Hematopoietic multipotent progenitor cell treated with erythropoietin and hydrocortisone succinate and interleukin-3 and kit ligand, for 4 days (in vitro differentiated cells): Measurements from ENCODE around the gene ZBTB7B.

ENCODE experiments used
- DNase-seq: peaks from one replicate; pipeline ENCODE4 v3.0.0-alpha.2; 2015

Gene ZBTB7B

DNA sequence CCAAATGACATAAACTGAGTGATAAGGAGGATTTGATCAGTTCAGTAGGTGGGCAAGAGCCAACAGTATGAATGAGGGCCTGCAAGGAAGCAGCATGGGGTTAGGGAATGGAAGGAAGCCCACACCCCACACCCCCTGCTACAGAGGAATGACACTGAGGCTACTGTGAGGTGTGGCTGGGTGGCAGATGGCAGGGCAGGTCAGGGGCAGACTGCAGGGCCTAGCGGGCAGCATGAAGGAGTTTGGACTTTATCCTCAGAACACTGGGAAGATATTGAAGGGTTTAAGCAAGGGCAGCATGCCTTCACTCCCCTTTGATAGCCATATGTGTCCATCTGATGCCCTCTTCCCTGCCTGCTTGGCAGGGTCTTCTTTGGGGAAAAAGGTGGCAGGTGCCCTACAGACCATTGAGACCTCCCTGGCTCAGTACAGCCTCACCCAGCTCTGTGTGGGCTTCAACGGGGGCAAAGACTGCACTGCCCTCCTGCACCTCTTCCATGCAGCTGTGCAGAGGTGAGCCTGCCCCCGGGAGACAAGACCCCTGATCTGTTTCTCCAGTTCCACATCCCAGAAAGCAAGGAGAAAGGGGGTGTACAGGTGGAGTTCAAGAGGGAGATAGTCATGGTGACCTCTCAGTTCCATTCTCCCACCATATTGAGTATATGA, 13.3 kb upstream of the ZBTB7B start:
- DNase-seq, result no peak

DNA sequence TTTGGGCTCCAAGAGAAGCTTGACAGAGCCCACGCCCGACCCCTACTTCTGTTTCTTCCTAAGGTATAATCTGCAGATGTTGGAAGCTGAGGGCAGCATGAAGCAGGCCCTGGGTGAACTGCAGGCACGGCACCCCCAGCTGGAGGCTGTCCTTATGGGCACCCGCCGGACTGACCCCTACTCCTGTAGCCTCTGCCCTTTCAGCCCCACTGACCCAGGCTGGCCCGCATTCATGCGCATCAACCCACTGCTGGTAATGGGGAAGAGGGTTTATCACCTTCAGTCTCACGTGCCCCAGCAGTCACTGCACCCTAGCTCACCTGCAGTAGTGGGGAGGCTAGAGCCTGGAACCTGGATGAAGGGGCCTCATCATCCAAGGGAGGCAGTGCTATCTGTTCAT, 12.3 kb upstream of the ZBTB7B start:
- no peak for DNase-seq

DNA sequence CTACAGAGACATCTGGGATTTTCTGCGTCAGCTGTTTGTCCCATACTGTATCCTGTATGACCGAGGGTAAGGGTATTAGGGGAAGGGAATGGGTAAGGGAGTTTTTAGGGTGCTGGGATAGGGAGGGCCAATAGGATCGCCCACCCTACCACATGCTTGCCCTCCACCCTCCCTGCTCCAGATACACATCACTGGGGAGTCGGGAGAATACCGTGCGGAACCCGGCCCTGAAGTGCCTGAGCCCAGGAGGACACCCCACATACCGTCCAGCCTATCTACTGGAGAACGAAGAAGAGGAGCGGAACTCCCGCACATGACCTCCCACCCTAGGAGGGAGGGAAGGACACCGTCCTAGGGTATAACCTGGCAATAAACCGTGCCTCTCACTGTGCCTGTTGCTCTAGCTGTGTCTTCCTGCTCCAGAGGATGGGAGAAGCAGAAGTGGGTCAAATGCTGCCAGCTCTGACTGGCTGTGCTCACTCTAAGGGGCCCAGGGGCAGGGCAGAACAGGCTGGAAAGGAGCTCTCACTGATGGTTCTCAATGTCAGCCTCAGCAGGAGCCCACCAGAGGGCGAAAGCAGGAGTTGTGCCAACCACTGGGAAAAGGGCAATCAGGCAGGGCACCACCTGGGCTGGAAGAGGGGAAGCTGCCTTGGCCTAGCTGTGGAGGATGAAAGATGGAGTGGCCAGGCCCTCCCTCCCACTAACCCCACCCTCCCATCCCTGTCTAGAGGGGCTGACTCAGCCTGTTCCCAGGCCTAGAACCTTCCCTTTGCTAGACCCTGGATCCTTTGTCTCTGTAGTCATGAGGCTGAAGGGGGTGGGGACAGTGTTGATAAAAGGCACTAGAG, 9.7 kb upstream of the ZBTB7B start:
- DNase-seq, result peak; percentile 64

DNA sequence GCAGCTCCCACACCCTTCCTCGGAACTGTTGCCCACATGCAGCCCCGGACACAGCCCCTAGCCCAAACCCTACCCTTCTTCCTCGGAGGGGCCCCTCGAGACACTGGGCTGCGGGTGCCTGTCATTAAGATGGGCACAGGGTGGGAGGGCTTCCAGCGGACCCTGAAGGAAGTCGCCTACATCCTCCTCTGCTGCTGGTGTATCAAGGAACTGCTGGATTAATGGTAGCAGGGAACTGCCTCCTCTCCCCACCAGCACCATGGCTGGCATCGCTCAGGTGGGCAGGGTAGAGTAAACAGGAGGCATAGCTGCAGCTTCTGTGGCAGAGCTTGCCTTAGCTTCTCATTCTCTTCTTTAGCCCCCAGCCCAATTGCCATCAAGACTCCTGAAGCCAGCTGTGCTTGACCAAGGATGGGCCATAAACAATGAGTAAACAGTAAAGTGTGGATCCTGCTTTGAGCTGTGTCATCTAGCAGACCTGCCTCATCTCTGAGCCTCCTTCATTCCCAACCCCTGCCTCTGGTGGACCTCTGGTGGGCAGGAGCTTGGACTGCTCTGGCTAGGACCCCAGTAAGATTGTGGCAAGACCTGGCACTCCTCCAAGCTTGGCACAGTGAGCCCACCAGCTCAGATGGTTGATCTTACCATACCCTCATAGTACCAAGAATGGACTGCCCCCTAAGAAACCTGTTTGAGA, 8.9 kb upstream of the ZBTB7B start, which contains the start of gene LENEP:
Gene LENEP (plus strand): TSS at position 15 of the 697 bp plus-strand sequence. CDS start 22 bp downstream, at position 37.
- no peak for DNase-seq

DNA sequence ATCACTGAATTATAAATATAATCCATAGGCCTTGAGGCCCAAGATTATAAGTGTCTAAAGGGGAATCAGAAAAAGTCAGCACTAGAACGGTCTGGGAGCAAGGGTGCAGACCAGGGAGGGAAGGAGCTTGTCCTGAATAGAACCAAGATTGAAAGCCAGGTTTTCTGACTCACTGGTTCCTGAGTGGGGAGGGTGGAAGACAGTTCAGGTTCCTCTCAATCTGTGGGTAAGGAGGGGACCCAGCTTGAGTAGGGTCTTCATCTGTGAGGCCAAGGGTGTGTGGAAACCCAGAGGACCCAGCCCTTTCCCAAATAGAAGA, 8.4 kb upstream of the ZBTB7B start:
- DNase-seq, result no peak

DNA sequence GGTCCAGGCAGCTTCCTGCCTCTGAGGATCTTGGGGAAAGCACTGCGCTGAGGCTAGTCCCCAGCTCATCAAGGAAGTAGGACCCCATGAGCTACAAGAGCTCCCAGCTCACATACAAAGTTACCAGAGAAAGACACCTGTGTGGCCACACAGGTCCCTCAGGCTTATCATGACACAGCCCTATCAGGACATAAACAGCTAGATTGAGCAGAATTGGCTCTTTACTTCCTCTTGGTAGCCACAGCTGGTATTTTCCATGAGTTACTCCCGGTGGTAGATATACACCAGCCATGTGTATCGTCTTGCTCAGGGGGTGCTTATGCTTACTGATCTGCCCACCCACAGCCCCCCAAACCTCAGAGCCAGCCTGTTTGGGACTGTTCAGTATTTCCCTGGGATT, 8.0 kb upstream of the ZBTB7B start:
- peak; percentile 52 for DNase-seq

DNA sequence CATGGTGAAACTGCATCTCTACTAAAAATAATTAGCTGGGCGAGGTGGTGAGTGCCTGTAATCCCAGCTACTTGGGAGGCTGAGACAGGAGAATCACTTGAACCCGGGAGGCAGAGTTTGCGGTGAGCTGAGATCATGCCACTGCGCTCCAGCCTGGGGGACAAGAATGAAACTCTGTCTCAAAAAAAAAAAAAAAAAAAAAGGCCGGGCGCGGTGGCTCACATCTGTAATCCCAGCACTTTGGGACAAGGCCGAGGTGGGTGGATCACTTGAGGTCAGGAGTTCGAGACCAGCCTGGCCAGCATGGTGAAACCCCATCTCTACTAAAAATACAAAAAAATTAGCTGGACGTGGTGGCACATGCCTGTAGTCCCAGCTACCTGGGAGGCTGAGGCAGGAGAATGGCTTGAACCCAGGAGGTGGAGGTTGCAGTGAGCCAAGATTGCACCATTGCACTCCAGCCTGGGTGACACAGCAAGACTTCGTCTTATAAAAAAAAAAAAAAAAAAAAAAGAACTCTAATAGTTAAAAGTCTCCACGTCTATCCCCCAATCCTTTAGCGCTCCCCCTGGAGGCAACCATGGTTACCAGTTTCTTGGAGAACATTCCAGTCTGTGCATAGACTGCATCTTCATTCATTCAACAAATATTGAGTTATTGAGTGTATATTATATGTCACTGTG, 7.2 kb upstream of the ZBTB7B start:
- DNase-seq, result peak; percentile 83

DNA sequence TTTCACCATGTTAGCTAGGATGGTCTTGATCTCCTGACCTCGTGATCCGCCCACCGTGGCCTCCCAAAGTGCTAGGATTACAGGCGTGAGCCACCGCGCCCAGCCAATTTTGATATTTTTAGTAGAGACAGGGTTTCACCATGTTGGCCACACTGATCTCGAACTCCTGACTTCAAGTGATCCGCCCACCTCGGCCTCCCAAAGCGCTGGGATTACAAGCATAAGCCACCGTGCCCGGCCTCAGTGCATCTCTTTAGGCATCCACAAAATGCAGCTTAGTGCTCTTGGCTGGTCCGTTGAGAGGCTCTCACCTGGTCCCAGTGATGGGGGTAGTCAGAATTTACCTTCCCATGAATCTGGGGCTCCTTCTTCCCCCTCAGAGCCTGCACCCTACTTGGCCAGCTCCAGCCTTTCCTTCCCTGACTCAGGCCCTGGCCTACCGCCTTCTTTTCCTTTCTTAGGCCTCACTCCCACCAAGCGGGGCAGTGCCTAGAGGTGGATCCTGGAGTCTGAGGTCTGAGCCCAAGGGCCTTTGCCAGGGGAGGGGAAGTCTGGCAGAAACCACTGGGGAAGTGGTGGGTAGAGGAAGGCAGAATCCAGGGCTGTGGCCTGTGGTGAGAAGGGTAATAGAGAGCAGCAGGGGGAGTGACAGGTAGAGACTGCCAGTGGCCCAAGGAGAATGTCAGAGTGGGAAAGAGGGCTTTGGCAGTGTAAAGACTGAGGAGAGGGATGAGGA, 5.5 kb upstream of the ZBTB7B start:
- peak; percentile 61 for DNase-seq

DNA sequence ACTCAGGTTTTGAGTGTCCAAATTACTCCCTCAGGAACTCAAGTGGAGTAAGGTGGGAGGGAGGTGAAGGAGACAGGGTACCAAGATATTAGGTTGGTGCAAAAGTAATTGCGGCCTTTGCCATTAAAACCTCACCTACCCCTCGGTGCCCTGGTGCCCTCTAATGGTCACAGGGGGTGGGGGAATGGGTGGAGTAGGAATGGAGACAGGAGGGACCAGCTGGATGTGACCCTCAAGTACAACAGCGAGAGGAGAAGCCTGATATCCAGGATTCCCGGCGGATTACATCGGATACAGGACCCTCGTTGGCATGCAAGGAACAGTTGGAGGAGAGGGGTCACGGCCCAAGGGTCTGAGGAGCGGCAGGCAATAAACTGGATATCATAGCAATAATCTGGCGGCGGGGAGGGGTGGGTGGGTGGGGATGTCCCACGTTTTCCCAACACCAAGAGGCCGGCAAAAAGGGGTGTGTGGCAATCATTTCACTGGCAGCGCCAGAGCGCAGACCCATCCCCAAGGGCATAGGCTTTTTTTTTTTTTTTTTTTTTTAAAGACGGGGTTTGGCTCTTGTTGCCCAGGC, 4.3 kb upstream of the ZBTB7B start:
- DNase-seq, result peak; percentile 65

DNA sequence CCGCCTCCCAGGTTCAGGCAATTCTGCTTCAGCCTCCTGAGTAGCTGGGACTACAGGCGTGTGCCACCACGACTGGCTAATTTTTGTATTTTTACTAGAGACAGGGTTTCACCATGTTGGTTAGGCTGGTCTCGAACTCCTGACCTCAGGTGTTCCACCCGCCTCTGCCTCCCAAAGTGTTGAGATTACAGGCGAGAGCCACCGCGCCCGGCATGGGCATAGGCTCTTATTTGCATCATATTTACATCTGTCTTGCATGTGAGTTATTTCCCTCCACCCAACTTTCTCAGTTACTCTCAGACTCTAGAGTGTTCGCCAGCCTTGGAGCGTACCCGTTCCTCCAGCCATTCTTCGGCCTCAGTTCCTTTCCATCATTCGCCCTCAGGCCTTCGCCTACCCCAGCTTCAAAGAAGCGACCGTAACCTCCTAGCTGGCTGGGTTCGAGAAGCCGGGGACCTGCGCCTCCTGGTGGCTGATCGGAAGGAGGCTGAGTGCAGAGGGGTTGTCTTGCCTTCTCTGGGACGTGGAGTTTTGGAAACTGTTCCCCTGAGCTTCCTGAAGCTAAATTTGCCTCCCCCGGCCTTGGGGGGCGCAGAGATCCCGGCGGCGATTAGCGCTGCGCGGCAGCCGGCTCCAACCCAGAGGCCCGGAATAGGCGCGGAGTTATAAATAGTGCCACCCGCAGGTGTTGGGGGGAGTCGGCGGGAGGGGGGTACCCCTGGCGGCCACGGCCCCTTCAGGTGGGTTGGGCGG, 3.6 kb upstream of the ZBTB7B start:
- peak; percentile 92 for DNase-seq

DNA sequence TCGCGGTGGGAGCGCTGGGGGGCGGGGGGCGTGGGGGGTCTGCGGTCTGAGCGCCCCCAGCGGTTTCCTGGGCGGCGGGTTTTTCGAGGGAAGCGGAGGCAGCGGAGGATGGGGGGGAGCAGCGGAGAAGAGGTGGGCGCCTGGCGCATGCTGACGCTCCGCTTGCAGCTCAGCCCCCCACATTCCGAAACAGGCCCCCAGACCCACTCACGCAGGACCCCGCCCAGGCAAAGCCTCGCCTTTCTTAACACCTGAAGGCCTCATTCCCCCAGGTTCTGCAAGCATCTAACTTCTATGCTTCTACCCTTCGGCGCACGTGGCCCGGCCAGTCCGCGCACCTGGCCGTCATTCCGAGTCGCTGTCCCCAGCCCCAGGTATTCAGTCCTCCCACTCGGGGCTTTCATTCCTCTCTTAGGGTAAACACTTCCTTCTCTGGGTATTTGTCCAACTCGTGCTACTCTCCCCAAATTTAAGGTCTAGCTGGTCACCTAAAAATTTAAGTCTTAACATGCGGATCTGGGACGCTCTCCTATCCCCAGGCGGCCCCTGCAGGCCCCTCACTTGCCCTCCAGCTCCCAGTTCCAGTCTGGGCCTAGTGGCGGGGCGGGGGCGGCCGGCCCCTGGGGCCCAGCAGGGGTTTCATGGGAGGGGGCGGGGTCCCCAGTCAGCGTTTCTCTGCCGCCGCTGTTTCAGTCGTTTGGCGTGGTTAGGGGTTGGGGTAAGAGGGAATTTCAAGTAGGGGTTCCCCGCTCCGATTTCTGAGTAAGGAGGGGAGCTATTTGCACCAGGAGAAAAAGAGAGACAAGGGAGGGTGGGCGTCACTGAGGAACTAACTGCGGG, 2.8 kb upstream of the ZBTB7B start:
- DNase-seq, result peak; percentile 61

DNA sequence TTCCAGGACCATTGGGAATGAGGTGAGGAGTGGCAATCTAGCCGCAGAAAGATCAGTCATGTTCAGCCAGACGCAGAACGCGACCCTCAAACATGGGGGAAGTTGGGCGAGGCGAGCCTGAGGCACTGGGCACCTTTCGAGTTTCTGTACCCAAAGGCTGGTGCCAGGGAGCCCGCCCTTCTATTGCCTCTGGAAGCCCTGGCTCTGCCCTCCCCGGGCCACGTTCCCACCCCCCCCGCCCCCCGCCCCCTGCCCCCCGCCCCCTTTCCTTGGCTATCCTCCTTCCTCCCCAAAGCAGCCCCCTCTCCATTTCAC, 2.2 kb upstream of the ZBTB7B start:
- DNase-seq, result no peak

DNA sequence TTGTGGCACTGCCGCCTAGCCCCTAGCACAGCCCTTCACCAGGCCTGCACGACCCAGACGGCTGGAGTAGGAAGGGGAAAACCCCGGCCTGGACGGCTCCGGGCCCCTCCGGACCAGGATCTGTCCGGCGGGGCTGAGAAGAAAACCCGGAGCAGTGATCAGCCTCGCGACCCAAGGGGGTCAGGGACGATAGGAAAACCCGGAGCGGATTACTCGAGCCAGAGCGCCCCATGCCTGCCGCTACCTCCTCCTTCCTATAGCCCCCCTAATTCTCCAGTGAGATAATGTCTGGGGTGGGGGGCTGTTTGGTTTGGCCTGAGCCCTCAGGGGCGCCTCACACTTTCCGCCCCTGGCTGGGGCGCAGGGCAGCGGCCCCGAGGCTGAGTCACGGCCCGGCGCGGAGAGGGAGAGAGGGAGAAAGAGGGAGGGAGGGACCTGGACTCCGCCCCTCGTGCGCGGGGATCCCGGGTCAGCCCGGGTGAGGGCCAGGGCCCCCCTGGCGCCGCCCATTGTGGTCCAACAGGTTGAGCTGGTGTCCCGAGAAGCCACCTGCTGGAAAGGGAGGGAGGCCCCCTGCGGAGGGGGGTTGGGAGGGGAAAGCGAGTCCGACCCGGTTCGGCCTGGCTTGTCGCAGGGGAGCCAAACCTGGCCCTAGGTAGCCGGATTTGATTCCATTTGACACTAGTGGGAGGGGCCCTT, 1.7 kb upstream of the ZBTB7B start:
- peak; percentile 94 for DNase-seq

DNA sequence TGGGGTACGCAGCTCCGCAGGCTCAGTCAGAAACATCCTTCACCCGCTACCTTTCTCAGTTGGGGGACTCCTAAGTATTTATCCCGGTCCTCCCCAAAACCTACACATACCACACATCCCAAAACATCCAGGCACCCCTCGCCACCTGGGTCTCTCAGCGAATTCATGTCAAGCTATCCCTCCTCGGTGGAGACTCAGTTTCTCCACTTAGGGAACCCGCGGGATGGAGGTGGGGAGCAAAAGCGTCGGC, 1.3 kb upstream of the ZBTB7B start:
- no peak for DNase-seq

DNA sequence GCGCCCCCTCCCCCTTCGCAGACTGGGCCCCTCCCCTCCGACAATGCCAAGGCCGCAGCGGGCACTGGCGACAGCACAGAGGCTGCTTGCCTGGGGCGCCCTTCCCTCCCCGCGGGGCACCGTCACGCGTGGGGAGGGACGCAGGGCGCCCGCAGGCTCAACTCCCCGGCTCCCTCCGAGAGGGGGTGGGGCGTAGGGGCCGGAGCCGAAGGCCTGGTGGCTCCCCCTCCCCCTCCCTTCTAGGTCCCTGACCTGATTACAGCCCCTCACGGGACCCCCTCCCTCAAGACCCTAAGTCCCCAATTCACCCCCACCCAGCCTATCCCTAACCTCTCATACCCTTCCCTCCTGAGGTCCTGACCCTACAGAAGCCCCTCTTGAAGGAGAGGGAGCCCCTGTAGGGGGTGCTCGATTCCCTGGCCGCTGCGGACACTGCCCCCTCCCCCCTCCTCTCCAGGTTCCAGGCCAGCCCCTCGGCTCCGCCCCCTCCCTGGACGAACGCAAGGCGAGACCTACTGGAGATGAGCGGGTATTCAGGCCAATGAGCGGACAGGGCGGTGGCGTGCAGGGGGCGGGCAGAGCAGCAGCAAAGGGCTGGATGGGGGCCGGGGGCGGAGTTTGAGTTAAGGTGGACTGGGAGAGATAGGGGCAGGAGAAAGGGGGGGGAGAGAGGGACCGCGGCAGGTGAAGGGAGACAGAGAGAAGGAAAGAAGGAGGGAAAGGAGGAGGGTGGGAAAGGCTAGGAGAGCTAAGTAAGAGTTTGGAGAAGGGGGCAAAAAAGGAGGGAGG, 733 bp upstream of the ZBTB7B start:
- peak; percentile 100 for DNase-seq

DNA sequence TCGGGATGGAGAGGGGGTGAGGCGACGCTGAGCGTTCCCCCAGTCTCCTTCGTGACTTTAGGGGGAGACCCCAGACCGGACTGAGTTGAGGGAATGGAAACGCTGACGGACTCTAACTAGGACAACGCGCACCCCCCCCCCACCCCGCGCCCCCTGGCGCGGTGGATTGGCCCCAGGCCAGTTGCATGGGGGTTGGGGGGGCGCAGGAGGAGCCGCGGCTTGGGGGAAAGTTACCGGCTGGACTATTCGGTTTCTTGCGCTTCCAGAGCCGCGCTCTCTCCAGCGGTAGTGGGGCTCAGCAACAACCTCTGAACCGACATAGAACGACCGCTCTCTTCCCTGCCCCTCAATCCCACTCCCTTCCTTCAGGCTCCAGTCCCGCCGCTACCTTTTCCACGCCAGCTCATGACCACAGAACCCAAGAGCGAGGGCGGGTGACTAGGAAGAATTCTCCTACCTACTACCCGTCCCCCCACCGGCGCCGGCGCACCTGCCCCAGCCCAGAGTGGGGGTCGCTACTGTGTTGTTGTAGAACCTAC, 694 bp downstream of the ZBTB7B start:
- peak; percentile 49 for DNase-seq

DNA sequence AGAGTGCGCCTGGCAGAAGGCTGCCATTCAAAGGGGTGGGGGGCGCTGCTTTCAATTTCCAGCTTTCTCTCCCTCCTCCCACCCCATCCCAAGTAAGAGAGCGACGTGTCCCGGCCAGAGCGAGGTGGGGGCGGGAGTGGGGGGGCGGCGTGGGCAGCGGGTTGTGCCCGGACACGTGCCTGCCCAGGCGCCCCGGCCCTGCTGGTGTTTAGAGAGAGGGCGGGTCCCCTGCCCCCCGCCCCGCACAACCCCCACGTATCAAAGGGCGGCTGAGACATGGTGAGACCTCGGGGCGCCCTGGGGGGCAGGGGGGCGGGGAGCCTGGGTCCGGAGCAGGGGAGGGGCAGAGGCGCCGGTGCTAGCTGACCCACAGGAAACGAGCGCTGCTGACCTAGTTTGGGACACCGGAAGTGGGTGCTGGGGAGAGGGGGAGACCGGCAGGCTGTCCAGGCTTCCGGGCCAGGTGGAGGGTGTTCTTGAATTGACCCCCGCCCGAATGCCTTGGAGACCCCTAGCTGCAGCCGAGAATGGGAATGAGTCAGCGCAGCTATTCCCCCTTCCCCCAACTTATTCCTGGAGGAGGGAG, 1.3 kb downstream of the ZBTB7B start:
- DNase-seq, result peak; percentile 41

DNA sequence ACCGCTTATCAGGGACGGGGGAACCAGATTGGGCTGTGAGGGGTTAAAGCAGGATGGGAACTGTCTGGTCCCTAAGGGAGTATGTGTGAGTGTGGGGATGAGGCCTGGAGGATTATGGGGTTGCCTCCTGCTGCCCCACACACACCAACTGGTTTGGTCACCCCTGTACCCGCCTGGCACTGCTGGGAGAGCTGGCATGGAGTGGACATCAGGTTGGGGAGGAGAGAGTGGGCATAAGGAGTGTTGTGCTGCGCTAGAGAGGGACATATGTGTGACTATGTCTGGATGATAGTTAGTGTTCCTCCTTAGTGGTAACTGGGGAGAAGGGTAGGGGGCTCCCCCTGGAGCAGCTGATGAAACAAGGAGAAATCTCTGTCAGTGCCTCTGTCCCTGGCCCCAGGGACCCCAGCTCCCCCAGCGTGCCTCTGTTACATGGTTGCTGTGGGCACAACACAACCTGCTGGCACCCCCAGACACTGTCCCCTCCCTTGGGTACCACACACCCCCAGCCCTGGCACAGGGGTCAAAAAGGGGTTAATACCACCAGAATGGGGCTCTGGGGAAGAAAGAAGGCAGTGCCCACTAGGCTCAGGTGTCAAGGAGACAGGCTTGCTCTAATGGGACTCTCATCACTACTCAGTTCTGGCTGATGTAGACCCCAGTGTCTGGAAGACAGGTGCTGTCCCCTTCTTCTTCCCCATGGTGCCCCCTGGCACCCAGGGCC, 1.9 kb downstream of the ZBTB7B start:
- no peak for DNase-seq
